Activated naive CD4-positive, alpha-beta T cell treated with anti-CD3 and anti-CD28 coated beads for 36 hours (primary cell): ENCODE results near the gene SLC39A13. TPM values are rescaled to one million over a fixed set of nuclear protein-coding genes. Genes with fewer than 3 reads are reported as not detected.
A peak's percentile ranks its signal among the peaks of the same experiment; 100 is the strongest.
"Not testable (repeated sequence)": the region's sequence is repeated elsewhere in the genome, so short reads cannot be mapped to it uniquely, and the experiment has no call there.

Experiments used
- CTCF ChIA-PET: fragments of 350-600 bp; sonication (Branson Sonifier 250); formaldehyde crosslinking; loops from one replicate; lab custom pipeline; 2021; ENCODE audit warnings: antibody characterized with exemption; lab: Charles Lee
- DNase-seq: peaks from one replicate; pipeline ENCODE4 v3.0.0-alpha.2; 2020
- H3K27ac Mint-ChIP-seq: one replicate; pipeline ENCODE4 v1.8.0; 2021; ENCODE audit warnings: mild to moderate bottlenecking, mixed read lengths
- H3K27me3 Mint-ChIP-seq: one replicate; pipeline ENCODE4 v1.8.0; 2021; ENCODE audit warnings: low read depth, mixed read lengths
- H3K36me3 Mint-ChIP-seq: one replicate; pipeline ENCODE4 v1.8.0; 2021; ENCODE audit warnings: low read depth, mixed read lengths
- H3K4me1 Mint-ChIP-seq: one replicate; pipeline ENCODE4 v1.8.0; 2021; ENCODE audit warnings: low read depth, mixed read lengths
- H3K4me3 Mint-ChIP-seq: one replicate; pipeline ENCODE4 v1.8.0; 2021; ENCODE audit warnings: mild to moderate bottlenecking, moderate library complexity, mixed read lengths
- H3K9me3 Mint-ChIP-seq: one replicate; pipeline ENCODE4 v1.8.0; 2021; ENCODE audit warnings: mixed read lengths
- intact Hi-C: fragments of 100-400 bp; cut with micrococcal nuclease; formaldehyde crosslinking; loops from one replicate; pipeline ENCODE4 v1.15.1; 2023
- microRNA-seq: library from miRNA; unstranded; fragments of <30 nt; microRNA quantifications from one replicate; pipeline ENCODE4 v1.2.0, GENCODE V29; 2022; ENCODE audit warnings: borderline microRNAs expressed, borderline replicate concordance
- total RNA-seq, 2 experiments: library from RNA; stranded (reverse); gene quantifications; one replicate each; pipeline ENCODE4 v1.2.3, GENCODE V29; 2021

The SLC39A13 gene
- total RNA-seq, 2 experiments from 2014 or later, result 9.2 TPM

DNA sequence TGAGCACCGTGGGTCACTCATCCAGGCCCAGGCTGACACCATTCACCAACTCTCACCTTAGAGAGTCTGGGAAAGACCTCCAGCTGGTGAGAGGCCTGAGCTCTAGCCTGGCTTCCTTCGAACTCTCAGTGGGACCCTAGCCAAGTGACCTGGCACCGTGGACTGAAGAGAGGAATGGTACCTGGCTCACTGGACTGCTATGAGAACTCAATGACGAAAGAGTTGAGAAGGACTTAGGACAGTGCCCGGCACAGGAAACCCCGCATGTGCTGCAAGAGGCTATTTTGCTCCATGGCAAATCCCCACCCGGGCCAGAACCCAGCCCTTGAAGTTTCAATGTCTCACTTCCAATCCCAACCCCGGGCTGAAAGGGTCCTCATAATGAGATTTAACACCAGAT, 41.2 kb downstream of the SLC39A13 start:
- no peaks in the 10 kb centered on the region for H3K9me3 Mint-ChIP-seq
- no peak overlapping the region for H3K27ac Mint-ChIP-seq
- no peak overlapping the region for H3K4me3 Mint-ChIP-seq
- no peaks in the 10 kb centered on the region for H3K27me3 Mint-ChIP-seq
- peaks cover under 1% of the 10 kb centered on the region for H3K4me1 Mint-ChIP-seq
- intact Hi-C loops, result no loop called here
- no peaks in the 10 kb centered on the region for H3K36me3 Mint-ChIP-seq
- no peak for DNase-seq
- CTCF ChIA-PET, result interaction anchor here (2.2 kb wide), 1 partner anchor 76 kb away, joined by 6 read pairs; no protein-coding TSS in a partner anchor

DNA sequence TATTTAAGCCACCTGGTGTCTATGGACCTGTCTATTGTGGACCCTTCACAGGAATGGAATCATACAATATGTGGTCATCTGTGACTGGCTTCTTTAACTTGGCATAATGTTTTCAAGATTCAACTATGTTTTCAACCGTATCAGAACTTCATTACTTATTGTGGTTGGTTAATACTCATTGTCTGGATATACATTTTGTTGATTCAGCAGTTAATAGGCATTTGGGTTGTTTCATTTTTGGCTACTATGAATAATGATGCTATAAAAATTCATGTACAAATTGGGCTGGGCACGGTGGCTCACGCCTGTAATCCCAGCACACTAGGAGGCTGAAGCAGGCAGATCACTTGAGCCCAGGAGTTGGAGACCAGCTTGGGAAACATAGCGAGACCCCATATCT, 43.0 kb downstream of the SLC39A13 start:
- CTCF ChIA-PET, result interaction anchor here (1.0 to 2.3 kb wide), 3 partner anchors 8 to 86 kb away, joined by 3 to 12 read pairs (median 4); no protein-coding TSS in a partner anchor
- intact Hi-C loops, result loop anchor here (5.0 to 10.0 kb wide), 3 partner anchors 179 to 537 kb away; partner anchors contain the start of genes LRP4 and MADD
- H3K36me3 Mint-ChIP-seq, result no peaks in the 10 kb centered on the region
- no peak overlapping the region for H3K4me3 Mint-ChIP-seq
- no peak overlapping the region for H3K27ac Mint-ChIP-seq
- H3K4me1 Mint-ChIP-seq, result peaks cover 2% of the 10 kb centered on the region
- no peak for DNase-seq
- H3K9me3 Mint-ChIP-seq, result no peaks in the 10 kb centered on the region
- no peaks in the 10 kb centered on the region for H3K27me3 Mint-ChIP-seq

DNA sequence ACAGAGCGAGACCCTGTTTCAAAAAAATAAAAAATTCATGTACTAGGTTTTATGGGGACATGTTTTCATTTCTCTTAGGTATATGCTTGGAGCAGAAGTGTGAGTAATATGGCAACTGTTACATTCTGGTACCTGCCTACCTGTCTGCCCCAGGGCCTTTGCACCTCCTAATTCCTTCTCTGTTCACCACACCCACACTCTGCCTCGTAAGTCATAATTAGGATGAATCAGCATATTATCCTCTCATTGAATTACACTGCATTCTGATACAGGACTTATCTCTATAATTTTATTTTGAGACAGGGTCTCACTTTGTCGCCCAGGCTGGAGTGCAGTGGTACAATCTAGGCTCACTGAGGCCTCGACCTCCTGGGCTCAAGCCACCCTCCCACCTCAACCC, 43.6 kb downstream of the SLC39A13 start:
- no peaks in the 10 kb centered on the region for H3K27me3 Mint-ChIP-seq
- CTCF ChIA-PET, result interaction anchor here (1.0 to 2.3 kb wide), 3 partner anchors 8 to 86 kb away, joined by 3 to 12 read pairs (median 4); no protein-coding TSS in a partner anchor
- H3K9me3 Mint-ChIP-seq, result no peaks in the 10 kb centered on the region
- peaks cover 2% of the 10 kb centered on the region for H3K4me1 Mint-ChIP-seq
- H3K4me3 Mint-ChIP-seq, result no peak overlapping the region
- H3K27ac Mint-ChIP-seq, result no peak overlapping the region
- DNase-seq, result no peak
- H3K36me3 Mint-ChIP-seq, result no peaks in the 10 kb centered on the region
- intact Hi-C loops, result loop anchor here (5.0 to 10.0 kb wide), 3 partner anchors 180 to 537 kb away; partner anchors contain the start of genes LRP4 and MADD

DNA sequence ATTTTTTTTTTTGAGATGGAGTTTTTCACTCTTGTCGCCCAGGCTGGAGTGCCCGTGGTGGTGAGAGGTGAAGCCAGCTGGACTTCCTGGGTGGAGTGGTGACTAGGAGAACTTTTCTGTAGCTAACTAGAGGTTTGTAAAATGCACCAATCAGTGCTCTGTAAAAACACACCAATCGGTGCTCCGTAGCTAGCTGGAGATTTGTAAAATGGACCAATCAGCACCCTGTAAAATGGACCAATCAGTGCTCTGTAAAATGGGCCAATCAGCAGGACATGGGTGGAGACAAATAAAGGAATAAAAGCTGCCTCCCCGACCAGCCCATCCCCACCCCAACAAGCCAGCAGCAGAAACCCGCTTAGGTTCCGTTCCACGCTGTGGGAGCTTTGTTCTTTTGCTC, 45.0 kb downstream of the SLC39A13 start:
- DNase-seq, result no peak
- intact Hi-C loops, result loop anchor here (5.0 to 10.0 kb wide), 3 partner anchors 181 to 539 kb away; partner anchors contain the start of genes LRP4 and MADD

DNA sequence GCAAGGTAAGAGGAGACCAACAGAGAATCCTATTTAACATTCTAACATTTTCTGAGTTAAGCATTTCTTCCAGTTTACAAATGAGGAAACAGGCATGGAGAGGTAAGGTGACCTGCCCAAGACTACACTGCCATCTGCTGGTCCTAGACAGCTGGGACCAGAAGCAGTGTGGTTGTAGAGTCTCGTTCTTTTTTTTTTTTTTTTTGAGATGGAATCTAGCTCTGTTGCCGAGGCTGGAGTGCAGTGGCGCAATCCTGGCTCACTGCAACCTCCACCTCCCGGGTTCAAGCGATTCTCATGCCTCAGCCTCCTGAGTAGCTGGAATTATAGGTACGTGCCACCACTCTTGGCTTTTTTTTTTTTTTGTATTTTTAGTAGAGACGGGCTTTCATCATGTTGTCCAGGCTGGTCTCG, 45.9 kb downstream of the SLC39A13 start:
- CTCF ChIA-PET, result interaction anchor here (0.5 to 3.0 kb wide), 18 partner anchors 7 to 563 kb away, joined by 3 to 15 read pairs (median 3); no protein-coding TSS in a partner anchor
- not testable (repeated sequence) for H3K9me3 Mint-ChIP-seq, H3K36me3 Mint-ChIP-seq, H3K4me1 Mint-ChIP-seq, H3K4me3 Mint-ChIP-seq, H3K27ac Mint-ChIP-seq, H3K27me3 Mint-ChIP-seq
- DNase-seq, result peak; percentile 85
- intact Hi-C loops, result loop anchor here (1.0 to 10.0 kb wide), 6 partner anchors 45 to 539 kb away; partner anchors contain the start of genes LRP4, MADD and SLC39A13

More for the DNA sequence above, 45.0 kb downstream of the SLC39A13 start:
- H3K27me3 Mint-ChIP-seq, result no peaks in the 10 kb centered on the region
- H3K27ac Mint-ChIP-seq, result no peak overlapping the region
- H3K4me1 Mint-ChIP-seq, result peaks cover 2% of the 10 kb centered on the region
- H3K36me3 Mint-ChIP-seq, result no peaks in the 10 kb centered on the region
- CTCF ChIA-PET, result interaction anchor here (0.7 to 3.0 kb wide), 11 partner anchors 8 to 668 kb away, joined by 3 to 15 read pairs (median 5); no protein-coding TSS in a partner anchor
- H3K9me3 Mint-ChIP-seq, result no peaks in the 10 kb centered on the region
- H3K4me3 Mint-ChIP-seq, result no peak overlapping the region

DNA sequence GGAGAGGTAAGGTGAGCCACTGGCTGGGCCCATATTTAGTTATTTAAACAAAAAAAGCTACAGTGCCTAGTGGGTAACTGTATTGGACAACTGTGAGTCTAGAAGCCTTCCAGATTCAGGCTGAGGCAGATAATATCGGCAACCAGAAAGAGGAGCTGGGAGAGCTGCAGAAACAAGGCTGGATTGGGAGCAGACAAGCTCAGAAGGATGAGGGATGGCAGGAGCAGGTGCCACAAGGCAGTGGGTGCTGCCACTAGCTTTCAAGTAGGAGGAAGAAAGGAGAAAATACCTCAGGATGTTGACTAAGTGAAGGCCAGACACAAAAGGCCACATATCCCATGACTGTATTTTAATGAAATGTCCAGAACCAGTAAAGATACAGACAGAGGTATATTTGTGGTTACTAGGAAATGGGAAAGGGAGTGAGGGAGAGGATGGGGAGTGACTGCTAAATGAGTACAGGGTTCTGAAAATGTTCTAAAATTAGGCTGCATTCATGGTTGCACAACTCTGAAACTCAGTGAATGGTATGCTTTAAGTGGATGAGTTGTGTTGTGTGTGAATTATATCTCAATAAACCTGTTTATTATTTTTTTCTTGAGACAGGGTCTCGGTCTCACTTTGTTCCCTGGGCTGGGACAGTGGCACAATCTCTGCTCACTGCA, 52.3 kb downstream of the SLC39A13 start:
- H3K36me3 Mint-ChIP-seq, result peaks cover 4% of the 10 kb centered on the region
- CTCF ChIA-PET, result interaction anchor here (0.6 kb wide), 1 partner anchor 73 kb away, joined by 3 read pairs; no protein-coding TSS in a partner anchor
- H3K4me1 Mint-ChIP-seq, result no peaks in the 10 kb centered on the region
- H3K4me3 Mint-ChIP-seq, result no peak overlapping the region
- DNase-seq, result no peak
- H3K27me3 Mint-ChIP-seq, result no peaks in the 10 kb centered on the region
- no peak overlapping the region for H3K27ac Mint-ChIP-seq
- intact Hi-C loops, result no loop called here
- no peaks in the 10 kb centered on the region for H3K9me3 Mint-ChIP-seq

DNA sequence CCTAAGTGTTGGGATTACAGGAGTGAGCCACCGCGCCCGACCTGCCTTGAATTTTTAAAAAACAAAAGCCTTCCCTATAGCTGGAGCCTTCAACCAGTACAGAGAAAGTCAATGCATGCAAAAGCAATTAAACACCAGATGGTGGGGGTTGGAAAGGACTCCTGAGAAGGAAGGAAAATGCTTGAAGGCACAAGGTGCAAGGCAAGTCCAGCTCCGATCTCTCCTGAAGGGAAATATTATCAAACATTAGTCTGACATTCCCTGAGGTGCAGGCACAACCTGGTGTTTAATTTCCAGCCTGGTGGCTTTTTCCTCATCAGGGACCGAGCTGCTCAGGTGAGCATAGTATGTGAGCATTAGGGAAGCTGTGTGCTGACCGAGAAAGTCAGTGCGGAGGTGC, 53.5 kb downstream of the SLC39A13 start:
- H3K4me3 Mint-ChIP-seq, result no peak overlapping the region

DNA sequence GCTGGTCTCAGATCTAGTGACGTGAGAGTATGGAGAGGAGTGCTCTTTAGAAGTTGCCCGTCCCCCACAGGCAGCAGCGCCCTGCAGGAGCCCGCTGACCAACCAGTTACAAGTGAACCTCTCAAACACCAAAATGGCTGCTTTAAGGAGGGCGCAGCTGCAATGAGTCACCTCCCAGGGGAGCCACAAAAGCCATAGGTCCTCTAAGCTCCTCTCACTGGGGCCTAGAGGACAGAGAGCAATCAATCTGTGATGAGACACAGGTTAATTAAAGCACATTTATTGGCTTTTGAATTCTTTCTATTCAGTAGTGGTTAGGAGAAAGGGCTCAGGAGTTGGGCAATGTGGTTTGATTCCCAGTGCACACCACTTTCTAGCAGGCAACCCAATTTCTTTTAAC, 56.1 kb downstream of the SLC39A13 start:
- Mint-ChIP-seq H3K4me1 (no peaks in the 10 kb centered on the region), H3K27me3 (no peaks in the 10 kb centered on the region), H3K4me3 (no peak overlapping the region), H3K36me3 (peaks cover 12% of the 10 kb centered on the region), H3K9me3 (no peaks in the 10 kb centered on the region), H3K27ac (no peak overlapping the region)
- intact Hi-C loops, result no loop called here
- CTCF ChIA-PET, result interaction anchor here (1.0 kb wide), 1 partner anchor 10 kb away, joined by 3 read pairs; no protein-coding TSS in a partner anchor
- DNase-seq, result no peak

More for the DNA sequence above, 53.5 kb downstream of the SLC39A13 start:
- Mint-ChIP-seq H3K27me3 (no peaks in the 10 kb centered on the region), H3K36me3 (peaks cover 5% of the 10 kb centered on the region), H3K27ac (no peak overlapping the region), H3K9me3 (no peaks in the 10 kb centered on the region), H3K4me1 (no peaks in the 10 kb centered on the region)
- intact Hi-C loops, result no loop called here
- CTCF ChIA-PET, result interaction anchor here (0.6 to 1.0 kb wide), 3 partner anchors 8 to 197 kb away, joined by 3 read pairs; no protein-coding TSS in a partner anchor
- DNase-seq, result no peak

Small RNAs within 50 kb of the gene (microRNA-seq; reads per million reads assigned to microRNA genes)
- not detected for gene MIR4487

Other genes starting within 250 kb of the SLC39A13 start
- gene ARFGAP2, start 231.7 kb upstream of the SLC39A13 start, total RNA-seq, result 10 to 100 TPM; 75.1 to 78.7 TPM
- gene PACSIN3, start 222.2 kb upstream of the SLC39A13 start, total RNA-seq, result 1 to 10 TPM; 6.5 to 7.2 TPM
- gene DDB2, start 193.6 kb upstream of the SLC39A13 start, total RNA-seq, result 100 to 1,000 TPM; 273 to 282 TPM
- 1 to 10 TPM; 8.0 to 9.3 TPM for gene ACP2, start 159.8 kb upstream of the SLC39A13 start, total RNA-seq
- gene NR1H3, start 150.6 kb upstream of the SLC39A13 start, total RNA-seq, result 10 to 100 TPM; 10.4 to 11.3 TPM
- gene MADD, start 138.5 kb upstream of the SLC39A13 start, total RNA-seq, result 10 to 100 TPM; 49.9 to 52.2 TPM
- not detected for gene MYBPC3, start 55.9 kb upstream of the SLC39A13 start, total RNA-seq
- gene SPI1, start 30.0 kb upstream of the SLC39A13 start, total RNA-seq, result not detected
- 100 to 1,000 TPM; 127 to 129 TPM for gene PSMC3, start 17.8 kb downstream of the SLC39A13 start, total RNA-seq
- not detected for gene RAPSN, start 40.5 kb downstream of the SLC39A13 start, total RNA-seq
- 100 to 1,000 TPM; 104 to 105 TPM for gene CELF1, start 144.5 kb downstream of the SLC39A13 start, total RNA-seq
- gene PTPMT1, start 157.0 kb downstream of the SLC39A13 start, total RNA-seq, result 10 to 100 TPM; 46.9 to 49.2 TPM
- gene KBTBD4, start 170.4 kb downstream of the SLC39A13 start, total RNA-seq, result 10 to 100 TPM; 13.8 to 15.4 TPM
- gene NDUFS3, start 170.5 kb downstream of the SLC39A13 start, total RNA-seq, result 100 to 1,000 TPM; 123 to 124 TPM
- gene FAM180B, start 178.1 kb downstream of the SLC39A13 start, total RNA-seq, result not detected
- gene C1QTNF4, start 185.8 kb downstream of the SLC39A13 start, total RNA-seq, result not detected
- gene MTCH2, start 234.0 kb downstream of the SLC39A13 start, total RNA-seq, result 10 to 100 TPM; 93.7 to 95.1 TPM